Measurements from ENCODE around the gene WNT8A. TPM values are rescaled to one million over a fixed set of nuclear protein-coding genes. Genes with fewer than 3 reads are reported as not detected.
"Not testable (repeated sequence)": the region's sequence is repeated elsewhere in the genome, so short reads cannot be mapped to it uniquely, and the experiment has no call there.

The WNT8A gene
- total and polyA plus RNA-seq, 2 of the 8 experiments (the other 6 are each of a cell fraction or from before 2014, with no cell fraction given) = 0.06 TPM; not detected in 1

GRCh38 chr5:138052718-138053117 lies 31.1 kb upstream of the WNT8A start:
- H3K79me2 ChIP-seq (ENCODE audit: control insufficient read depth in 1 of 2, insufficient read depth in 2 of 2, low read length in 2 of 2); H3K27me3 ChIP-seq (replicated peaks in 1 of 4; ENCODE audit: control insufficient read depth in 3 of 4, extremely low read depth in 1 of 4, insufficient read depth in 3 of 4, low read length in 3 of 4); H3K14ac ChIP-seq (ENCODE audit: insufficient read length); FAIRE-seq; H3K9ac ChIP-seq (replicated peaks in 1 of 4; ENCODE audit: extremely low read depth in 1 of 4, low read depth in 3 of 4, low read length in 3 of 4); H3K27ac ChIP-seq (ENCODE audit: low read depth, low read length); H2BK15ac ChIP-seq (ENCODE audit: low read length); H3K36me3 ChIP-seq (ENCODE audit: control insufficient read depth in 2 of 4, insufficient read depth in 4 of 4, low read length in 3 of 4); H2BK20ac ChIP-seq (ENCODE audit: low read length); H3K23me2 ChIP-seq (ENCODE audit: low read depth, low read length); H3K4me1 ChIP-seq (replicated peaks in 1 of 4; ENCODE audit: control insufficient read depth in 3 of 4, insufficient read depth in 4 of 4, low read length in 3 of 4); H3K56ac ChIP-seq (replicated peaks; ENCODE audit: insufficient read length, low read depth, low read length); H4K20me1 ChIP-seq (replicated peaks in 1 of 2; ENCODE audit: control insufficient read depth in 1 of 2, insufficient read depth in 2 of 2, low read length in 2 of 2); H3K4me3 ChIP-seq (ENCODE audit: extremely low read depth in 1 of 4, insufficient read depth in 2 of 4, low read depth in 3 of 4, low read length in 4 of 4); H2BK120ac ChIP-seq (replicated peaks; ENCODE audit: low read depth, low read length); POLR2A ChIA-PET (ENCODE audit: partially characterized antibody); H4K8ac ChIP-seq (ENCODE audit: extremely low read depth, insufficient read depth, low read length); H3K79me1 ChIP-seq (ENCODE audit: low read depth, low read length); H2AFZ ChIP-seq (ENCODE audit: low read length); H4K91ac ChIP-seq (replicated peaks; ENCODE audit: insufficient read length, low read length); H3K4ac ChIP-seq (replicated peaks; ENCODE audit: insufficient read length, low read depth, low read length); H3K4me2 ChIP-seq (ENCODE audit: insufficient read depth in 1 of 2, low read depth in 2 of 2, low read length in 2 of 2); H3K23ac ChIP-seq (ENCODE audit: insufficient read length); DNase-seq (ENCODE audit: low read depth in 1 of 2, low spot score in 2 of 2); H2BK12ac ChIP-seq (ENCODE audit: low read depth, low read length); H2AK5ac ChIP-seq (ENCODE audit: low read depth, low read length); H3K9me3 ChIP-seq (ENCODE audit: insufficient read depth in 2 of 2, low read depth in 1 of 2, low read length in 1 of 2); H3K18ac ChIP-seq (ENCODE audit: extremely low read depth, low read length); H4K5ac ChIP-seq (ENCODE audit: insufficient read length, low read depth, low read length); H2BK5ac ChIP-seq (ENCODE audit: low read depth, low read length): not testable (repeated sequence)
- CTCF ChIA-PET (ENCODE audit: partially characterized antibody) = interaction anchor here (0.7 to 1.9 kb wide), 5 partner anchors 13 to 31 kb away, joined by 3 to 8 read pairs (median 4); partner anchors contain the start of gene WNT8A
- WGBS, 2 experiments (ENCODE audit: extremely low coverage in 1 of 2, insufficient coverage in 1 of 2, insufficient read length in 1 of 2, insufficient replicate concordance in 2 of 2, low coverage in 1 of 2, low lambda C conversion rate in 2 of 2, missing lambda C conversion rate in 1 of 2) = 86% methylated on average over 1 of the region's 1 CpG; no CpG with 5 or more reads in 1 of the 2 experiments
